Lower leg skin (tissue), 4 donors: ENCODE data around the gene SYNRG. TPM values are rescaled to one million over a fixed set of nuclear protein-coding genes. Genes with fewer than 3 reads are reported as not detected.

Source experiments
- DNase-seq, 2 donors: peaks; one replicate each; pipeline ENCODE4 v3.0.0-alpha.2; 2019; ENCODE audit warnings: low spot score in 2 of 2
- H3K4me3 ChIP-seq: fragments of 200-600 bp; sonication (generic); 2 replicates; pipeline ENCODE4 v1.5.1; 2017; ENCODE audit warnings: mild to moderate bottlenecking, low read depth; ENCODE audit not compliant: poor library complexity, severe bottlenecking
- POLR2A ChIP-seq, 2 donors: fragments of 450-650 bp; IDR thresholded peaks; one replicate each; pipeline ENCODE4 v1.6.1; 2016 to 2017; ENCODE audit warnings: antibody characterized with exemption in 2 of 2, mild to moderate bottlenecking in 1 of 2, moderate library complexity in 1 of 2
- WGBS, 2 donors: methylation state at CpG; one replicate each; pipeline ENCODE4 v1.1.5; 2018; 5-methylcytosine and 5-hydroxymethylcytosine counted together
- intact Hi-C: fragments of 100-400 bp; cut with DNase I; formaldehyde crosslinking; loops from one replicate; pipeline ENCODE4 v1.15.0; 2023; ENCODE audit warnings: low total_unique reads
- total RNA-seq, 4 donors: library from RNA; depleted of rRNA; stranded (reverse); fragments of >200 nt; gene quantifications; one replicate each; pipeline ENCODE4 v1.1.0, GENCODE V29; 2016
- TF ChIP-seq, protein P1 (sequence below), 3 donors: fragments of 450-650 bp; IDR thresholded peaks; one replicate each; pipeline ENCODE4 v1.5.1; 2016; ENCODE audit warnings: antibody characterized with exemption in 3 of 3, mild to moderate bottlenecking in 3 of 3, moderate library complexity in 2 of 3

Gene SYNRG
- total RNA-seq, 4 donors from 2014 or later, result 23.3 to 40.7 (median 24.5) TPM

DNA sequence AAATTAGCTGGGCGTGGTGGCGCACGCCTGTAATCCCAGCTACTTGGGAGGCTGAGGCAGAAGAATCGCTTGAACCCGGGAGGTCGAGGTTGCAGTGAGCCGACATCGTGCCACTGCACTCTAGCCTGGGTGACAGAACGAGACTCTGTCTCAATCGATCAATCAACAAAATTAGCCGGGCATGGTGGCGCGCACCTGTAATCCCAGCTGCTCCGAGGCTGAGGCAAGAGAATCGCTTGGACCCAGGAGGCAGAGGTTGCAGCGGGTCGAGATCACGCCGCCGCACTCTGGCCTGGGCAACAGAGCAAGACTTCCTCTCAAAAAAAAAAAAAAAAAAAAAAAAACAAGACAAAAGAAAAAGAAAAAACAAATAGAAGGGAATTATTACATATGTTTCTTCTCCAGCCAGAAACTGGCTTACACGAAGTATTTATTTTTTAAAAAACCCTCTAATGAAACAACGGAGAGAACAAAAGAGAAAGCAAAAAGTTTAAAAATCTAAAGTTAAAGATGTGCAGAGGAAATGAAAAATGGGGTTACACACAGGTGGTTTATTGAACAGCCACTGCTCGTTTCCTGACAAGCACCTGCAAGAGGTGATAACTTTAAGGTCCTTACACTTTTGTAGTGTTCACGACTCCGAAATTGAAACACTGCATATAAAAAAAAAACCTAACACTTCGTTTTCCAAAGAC, 1.4 kb downstream of the SYNRG start:
- DNase-seq, result no peak
- WGBS, 2 donors, result 69 to 79% methylated on average over 26 of the region's 26 CpGs

DNA sequence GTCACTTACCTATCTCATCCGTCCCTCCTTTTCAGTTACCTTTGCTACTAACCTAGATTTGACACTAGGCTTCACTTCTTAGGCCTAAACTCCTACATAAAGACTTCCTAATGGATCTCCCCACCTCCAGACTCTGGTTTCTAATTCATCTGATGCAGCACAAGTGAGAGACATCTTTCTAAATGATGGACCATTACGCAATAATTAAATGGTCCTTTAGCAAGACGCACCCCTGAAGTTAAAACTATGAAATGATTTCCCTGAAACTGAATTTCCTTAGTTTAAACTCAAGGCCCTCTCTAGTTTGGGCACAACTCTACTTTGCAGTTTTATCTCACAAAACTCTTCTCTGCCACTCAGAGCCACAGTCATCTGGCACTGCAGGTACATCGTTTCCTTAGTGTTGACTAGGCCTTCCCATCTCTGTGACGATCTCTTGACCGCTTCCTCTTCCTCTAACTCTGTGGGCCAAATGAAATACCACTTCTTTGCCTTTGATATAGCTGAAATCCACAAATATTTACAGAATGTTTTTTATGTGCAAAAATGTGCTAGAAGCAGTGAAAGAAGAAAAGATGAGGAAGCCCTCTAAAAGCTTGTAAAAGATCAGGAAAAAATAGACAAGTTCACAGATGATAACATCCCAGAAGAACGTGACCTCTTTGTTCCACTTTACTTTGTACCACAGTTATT, 3.3 kb downstream of the SYNRG start:
- intact Hi-C loops, result no loop called here
- no peak for DNase-seq
- H3K4me3 ChIP-seq, result no peak overlapping the region
- 80% methylated on average over 7 of the region's 7 CpGs for WGBS, 2 donors
- no peak for TF ChIP-seq POLR2A (IDR thresholded peaks at IDR 0.05)
- TF ChIP-seq, protein P1, sequence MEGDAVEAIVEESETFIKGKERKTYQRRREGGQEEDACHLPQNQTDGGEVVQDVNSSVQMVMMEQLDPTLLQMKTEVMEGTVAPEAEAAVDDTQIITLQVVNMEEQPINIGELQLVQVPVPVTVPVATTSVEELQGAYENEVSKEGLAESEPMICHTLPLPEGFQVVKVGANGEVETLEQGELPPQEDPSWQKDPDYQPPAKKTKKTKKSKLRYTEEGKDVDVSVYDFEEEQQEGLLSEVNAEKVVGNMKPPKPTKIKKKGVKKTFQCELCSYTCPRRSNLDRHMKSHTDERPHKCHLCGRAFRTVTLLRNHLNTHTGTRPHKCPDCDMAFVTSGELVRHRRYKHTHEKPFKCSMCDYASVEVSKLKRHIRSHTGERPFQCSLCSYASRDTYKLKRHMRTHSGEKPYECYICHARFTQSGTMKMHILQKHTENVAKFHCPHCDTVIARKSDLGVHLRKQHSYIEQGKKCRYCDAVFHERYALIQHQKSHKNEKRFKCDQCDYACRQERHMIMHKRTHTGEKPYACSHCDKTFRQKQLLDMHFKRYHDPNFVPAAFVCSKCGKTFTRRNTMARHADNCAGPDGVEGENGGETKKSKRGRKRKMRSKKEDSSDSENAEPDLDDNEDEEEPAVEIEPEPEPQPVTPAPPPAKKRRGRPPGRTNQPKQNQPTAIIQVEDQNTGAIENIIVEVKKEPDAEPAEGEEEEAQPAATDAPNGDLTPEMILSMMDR (IDR thresholded peaks at IDR 0.05), result no peak

More for the DNA sequence above, 1.4 kb downstream of the SYNRG start:
- H3K4me3 ChIP-seq, result no peak overlapping the region
- intact Hi-C loops, result loop anchor here (1.0 kb wide), 1 partner anchor 16 kb away; no protein-coding TSS in a partner anchor
- TF ChIP-seq, protein P1 (IDR thresholded peaks at IDR 0.05), result no peak
- no peak for TF ChIP-seq POLR2A (IDR thresholded peaks at IDR 0.05)

DNA sequence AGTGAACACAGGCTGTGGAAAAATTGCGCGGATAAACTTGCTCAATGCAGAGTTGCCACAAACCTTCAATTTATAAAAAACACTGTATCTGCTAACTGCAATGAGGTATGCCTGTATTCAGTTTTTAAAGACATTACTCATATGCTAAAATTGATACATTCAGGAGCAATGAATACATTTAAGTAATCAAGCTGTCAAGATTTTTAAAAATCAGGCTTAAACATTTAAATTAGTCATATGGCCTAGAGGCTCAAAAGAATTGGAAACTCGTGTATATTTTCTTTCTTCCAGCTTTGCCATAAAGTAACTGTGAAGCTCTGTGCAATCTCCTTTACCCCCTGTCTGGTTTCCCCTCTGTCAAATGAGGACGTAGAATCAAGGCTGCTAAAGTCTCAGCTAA, 4.1 kb downstream of the SYNRG start:
- H3K4me3 ChIP-seq, result no peak overlapping the region
- TF ChIP-seq, protein P1 (IDR thresholded peaks at IDR 0.05), result no peak
- no peak for TF ChIP-seq POLR2A (IDR thresholded peaks at IDR 0.05)
- WGBS, 2 donors, result 61 to 62% methylated on average over 4 of the region's 4 CpGs
- intact Hi-C loops, result no loop called here
- DNase-seq, result no peak

DNA sequence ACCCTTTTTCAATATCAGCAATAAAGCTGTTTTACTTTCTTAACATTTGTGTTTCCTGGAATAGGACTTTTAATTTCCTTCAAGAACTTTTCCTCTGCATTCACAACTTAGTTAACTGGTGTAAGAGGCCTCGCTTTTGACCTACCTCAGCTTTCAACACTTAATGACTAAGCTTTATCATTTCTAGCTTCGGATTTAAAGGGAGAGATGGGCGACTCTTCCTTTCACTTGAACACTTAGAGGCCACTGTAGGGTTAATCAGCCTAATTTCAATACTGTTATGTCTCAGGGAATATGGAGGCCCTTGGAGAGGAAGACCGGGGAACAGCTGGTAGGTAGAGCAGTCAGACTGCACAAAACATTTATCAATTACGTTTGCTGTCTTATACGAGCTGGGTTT, 4.7 kb downstream of the SYNRG start:
- TF ChIP-seq, protein P1 (IDR thresholded peaks at IDR 0.05), result no peak

DNA sequence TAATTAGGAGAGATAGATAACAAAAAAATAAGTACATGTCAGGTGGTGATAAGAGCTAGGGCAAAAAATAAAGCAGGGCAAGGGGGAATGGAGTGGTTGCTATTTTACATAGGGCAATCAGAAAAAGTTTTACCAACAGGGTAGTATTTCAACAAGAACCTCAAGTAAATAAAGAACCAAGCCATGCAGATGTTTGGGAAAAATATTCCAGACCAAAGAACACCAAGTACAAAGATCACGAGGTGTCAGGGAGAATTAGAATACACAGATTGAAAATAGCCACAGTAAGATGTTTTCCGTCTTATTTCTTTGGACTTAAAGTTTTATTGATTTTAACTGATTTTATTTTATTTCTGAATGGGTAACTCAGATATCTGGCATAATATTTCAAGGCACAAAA, 11.1 kb downstream of the SYNRG start:
- no peak overlapping the region for H3K4me3 ChIP-seq
- WGBS, 2 donors, result 91 to 97% methylated on average over 2 of the region's 2 CpGs
- intact Hi-C loops, result no loop called here
- no peak for DNase-seq
- TF ChIP-seq POLR2A (IDR thresholded peaks at IDR 0.05), result no peak
- TF ChIP-seq, protein P1 (IDR thresholded peaks at IDR 0.05), result no peak

More for the DNA sequence above, 4.7 kb downstream of the SYNRG start:
- intact Hi-C loops, result no loop called here
- no peak for DNase-seq
- WGBS, 2 donors, result 60 to 69% methylated on average over 6 of the region's 6 CpGs
- no peak overlapping the region for H3K4me3 ChIP-seq
